Measurements from ENCODE around the gene PHLDA3. TPM values are rescaled to one million over a fixed set of nuclear protein-coding genes. Genes with fewer than 3 reads are reported as not detected.
A peak's percentile ranks its signal among the peaks of the same experiment; 100 is the strongest.

PHLDA3 gene
- total RNA-seq (10 to 100 TPM; 12.8 to 73.2 TPM), polyA plus RNA-seq (10 to 100 TPM; 25.9 to 51.8 TPM)
- long read RNA-seq, donor 1, transcript PHLDA3-202 (2 exons, 2,640 nt), result major isoform, 16 of 16 reads
- long read RNA-seq, donor 1, partial matches to known transcripts, result 0 of 16 reads
- long read RNA-seq, donor 1, other reads (novel, unspliced or antisense), result 0 of 16 reads
- long read RNA-seq, donor 2, transcript PHLDA3-202 (2 exons, 2,640 nt), result major isoform, 5 of 5 reads
- long read RNA-seq, donor 2, partial matches to known transcripts, result 0 of 5 reads
- long read RNA-seq, donor 2, other reads (novel, unspliced or antisense), result 0 of 5 reads
- long read RNA-seq, donor 3, partial matches to known transcripts, result 0 of 4 reads
- long read RNA-seq, donor 3, other reads (novel, unspliced or antisense), result 0 of 4 reads
- long read RNA-seq, donor 4, transcript PHLDA3-202 (2 exons, 2,640 nt), result major isoform, 8 of 8 reads
- long read RNA-seq, donor 4, partial matches to known transcripts, result 0 of 8 reads
- long read RNA-seq, donor 4, other reads (novel, unspliced or antisense), result 0 of 8 reads
- long read RNA-seq, donor 5, transcript PHLDA3-202 (2 exons, 2,640 nt), result major isoform, 16 of 16 reads
- long read RNA-seq, donor 5, partial matches to known transcripts, result 0 of 16 reads
- long read RNA-seq, donor 5, other reads (novel, unspliced or antisense), result 0 of 16 reads

DNA sequence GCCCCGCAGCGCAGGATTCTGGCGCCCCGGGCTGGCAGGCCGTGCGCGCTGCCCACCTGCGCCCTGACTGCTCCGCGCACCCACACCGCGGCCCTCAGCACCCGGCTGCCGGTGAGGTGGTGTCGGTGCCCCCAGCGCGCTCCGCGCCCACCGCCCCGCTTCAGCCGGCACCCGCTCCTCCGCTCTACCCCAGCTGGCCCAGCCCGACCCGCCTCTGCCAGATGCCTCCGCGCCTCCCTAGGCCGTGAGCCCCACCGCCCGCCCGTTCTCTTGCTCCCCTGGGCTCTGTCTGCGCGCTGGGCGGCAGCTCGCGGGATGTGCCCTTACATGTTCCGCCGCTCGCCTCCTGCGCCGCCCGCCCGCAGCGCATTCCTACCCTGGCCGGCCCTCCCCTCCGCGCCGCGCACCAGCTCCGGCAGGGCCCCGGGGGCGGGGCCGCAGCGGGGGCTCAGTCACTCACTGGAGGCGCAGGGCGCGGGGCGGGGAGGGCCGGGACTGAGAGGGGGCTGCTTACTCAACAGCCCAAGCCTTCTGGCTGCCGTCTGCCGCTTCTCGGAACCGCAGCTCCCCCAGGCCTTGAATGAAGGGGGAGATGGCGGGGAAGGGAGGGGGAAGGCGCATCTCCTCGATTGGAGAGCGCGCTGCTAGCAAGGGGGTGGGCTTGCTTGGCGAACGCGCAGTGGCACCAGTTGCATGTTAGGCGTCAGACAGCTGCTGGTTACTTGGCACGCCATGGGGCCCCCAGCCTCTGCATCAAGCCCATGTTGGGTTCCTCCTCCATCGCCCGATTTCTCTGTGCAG, at the start of gene PHLDA3:
Gene PHLDA3 (minus strand): TSS at position 345 of the 801 bp plus-strand sequence. CDS start 402 bp downstream, outside the sequence.
- Histone ChIP-seq H3K4me3 (peak within 1 kb of the TSS; percentile 80), H3K9ac (ENCODE audit: insufficient read depth in 1 of 2, low read length in 2 of 2) (peak within 1 kb of the TSS; percentile 37 to 71)
- peak; percentile 86 for ATAC-seq (ENCODE audit: insufficient read depth, low FRiP score)

DNA sequence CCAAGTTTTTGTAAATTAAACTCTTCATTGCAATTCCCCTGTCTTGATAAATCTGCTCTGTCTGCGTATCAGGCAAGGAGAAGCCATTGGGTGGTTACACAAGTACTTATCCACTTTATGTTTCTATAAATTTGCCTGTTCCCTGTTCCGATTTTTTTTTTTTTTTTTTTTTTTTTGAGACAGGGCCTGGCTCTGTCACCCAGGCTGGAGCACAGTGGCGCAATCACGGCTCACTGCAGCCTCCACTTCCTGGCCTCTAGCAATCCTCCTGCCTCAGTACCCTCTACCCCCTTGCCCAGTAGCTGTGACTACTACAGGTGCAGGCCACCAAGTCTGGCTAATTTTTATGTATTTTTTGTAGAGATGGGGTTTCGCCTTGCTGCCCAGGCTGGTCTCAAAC, 49.1 kb upstream of the PHLDA3 start:
- Histone ChIP-seq H3K4me3 (no peak overlapping the region), H3K27me3 (ENCODE audit: control insufficient read depth in 3 of 3, insufficient read depth in 3 of 3, low read length in 2 of 3) (no peaks in the 10 kb centered on the region), H3K36me3 (ENCODE audit: control insufficient read depth in 4 of 4, insufficient read depth in 4 of 4, low read length in 4 of 4) (no peaks in the 10 kb centered on the region), H3K9ac (ENCODE audit: insufficient read depth in 1 of 2, low read length in 2 of 2) (no peak overlapping the region), H3K27ac (ENCODE audit: low read depth in 1 of 2, low read length in 1 of 2) (no peak overlapping the region), H3K9me3 (ENCODE audit: control insufficient read depth in 4 of 4, insufficient read depth in 3 of 4, low read length in 3 of 4) (no peaks in the 10 kb centered on the region), H3K4me1 (ENCODE audit: control insufficient read depth in 5 of 5, insufficient read depth in 5 of 5, low read length in 5 of 5) (peaks cover 0 to 4% (median 0%) of the 10 kb centered on the region in 5 donors)
- 76 to 79% methylated on average over 5 of the region's 5 CpGs for WGBS, 2 donors
- TF ChIP-seq, protein P1, sequence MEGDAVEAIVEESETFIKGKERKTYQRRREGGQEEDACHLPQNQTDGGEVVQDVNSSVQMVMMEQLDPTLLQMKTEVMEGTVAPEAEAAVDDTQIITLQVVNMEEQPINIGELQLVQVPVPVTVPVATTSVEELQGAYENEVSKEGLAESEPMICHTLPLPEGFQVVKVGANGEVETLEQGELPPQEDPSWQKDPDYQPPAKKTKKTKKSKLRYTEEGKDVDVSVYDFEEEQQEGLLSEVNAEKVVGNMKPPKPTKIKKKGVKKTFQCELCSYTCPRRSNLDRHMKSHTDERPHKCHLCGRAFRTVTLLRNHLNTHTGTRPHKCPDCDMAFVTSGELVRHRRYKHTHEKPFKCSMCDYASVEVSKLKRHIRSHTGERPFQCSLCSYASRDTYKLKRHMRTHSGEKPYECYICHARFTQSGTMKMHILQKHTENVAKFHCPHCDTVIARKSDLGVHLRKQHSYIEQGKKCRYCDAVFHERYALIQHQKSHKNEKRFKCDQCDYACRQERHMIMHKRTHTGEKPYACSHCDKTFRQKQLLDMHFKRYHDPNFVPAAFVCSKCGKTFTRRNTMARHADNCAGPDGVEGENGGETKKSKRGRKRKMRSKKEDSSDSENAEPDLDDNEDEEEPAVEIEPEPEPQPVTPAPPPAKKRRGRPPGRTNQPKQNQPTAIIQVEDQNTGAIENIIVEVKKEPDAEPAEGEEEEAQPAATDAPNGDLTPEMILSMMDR (IDR thresholded peaks at IDR 0.05; ENCODE audit: control extremely low read depth, extremely low read depth), result no peak
- ATAC-seq (ENCODE audit: insufficient read depth, low FRiP score) (no peak), DNase-seq (no peak)

More for the DNA sequence above, at the start of gene PHLDA3:
- H3K27ac ChIP-seq (ENCODE audit: low read depth in 1 of 2, low read length in 1 of 2), result peak within 1 kb of the TSS; percentile 82 to 94
- peak; percentile 91 to 95 (median 92) for DNase-seq
- TF ChIP-seq, protein P1 (IDR thresholded peaks at IDR 0.05; ENCODE audit: control extremely low read depth, extremely low read depth), result no peak
- peaks cover 0 to 24% (median 8%) of the 10 kb centered on the region in 5 donors for H3K4me1 ChIP-seq (ENCODE audit: control insufficient read depth in 5 of 5, insufficient read depth in 5 of 5, low read length in 5 of 5)
- H3K9me3 ChIP-seq (ENCODE audit: control insufficient read depth in 4 of 4, insufficient read depth in 3 of 4, low read length in 3 of 4), result no peaks in the 10 kb centered on the region
- peaks cover 0 to 13% (median 6%) of the 10 kb centered on the region in 4 donors for H3K36me3 ChIP-seq (ENCODE audit: control insufficient read depth in 4 of 4, insufficient read depth in 4 of 4, low read length in 4 of 4)
- no peaks in the 10 kb centered on the region for H3K27me3 ChIP-seq (ENCODE audit: control insufficient read depth in 3 of 3, insufficient read depth in 3 of 3, low read length in 2 of 3)
- 1% methylated on average over 40 to 76 of the region's 76 CpGs for WGBS, 2 donors

DNA sequence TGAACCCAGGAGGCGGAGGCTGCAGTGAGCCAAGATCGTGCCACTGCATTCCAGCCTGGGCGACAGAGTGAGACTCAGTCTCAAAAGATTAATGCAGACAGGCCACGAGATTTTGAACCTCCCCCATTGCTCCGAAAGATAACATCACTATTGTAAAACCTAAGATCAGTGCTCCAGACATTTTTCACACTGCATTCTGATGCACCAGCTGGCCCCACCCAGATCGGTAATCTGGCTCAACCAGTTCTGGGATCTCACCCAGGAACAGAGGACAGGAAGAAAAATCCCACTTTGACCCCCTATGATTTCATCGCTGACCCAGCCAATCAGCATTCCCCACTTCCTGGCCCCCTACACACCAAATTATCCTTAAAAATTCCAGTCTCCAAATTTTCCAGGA, 48.6 kb upstream of the PHLDA3 start:
- no peak for ATAC-seq (ENCODE audit: insufficient read depth, low FRiP score)

More for the DNA sequence above, 48.6 kb upstream of the PHLDA3 start:
- TF ChIP-seq, protein P1 (IDR thresholded peaks at IDR 0.05; ENCODE audit: control extremely low read depth, extremely low read depth), result no peak
- Histone ChIP-seq H3K9ac (ENCODE audit: insufficient read depth in 1 of 2, low read length in 2 of 2) (no peak overlapping the region), H3K27ac (ENCODE audit: low read depth in 1 of 2, low read length in 1 of 2) (no peak overlapping the region), H3K4me1 (ENCODE audit: control insufficient read depth in 5 of 5, insufficient read depth in 5 of 5, low read length in 5 of 5) (peaks cover 0 to 8% (median under 1%) of the 10 kb centered on the region in 5 donors), H3K9me3 (ENCODE audit: control insufficient read depth in 4 of 4, insufficient read depth in 3 of 4, low read length in 3 of 4) (no peaks in the 10 kb centered on the region), H3K4me3 (no peak overlapping the region), H3K36me3 (ENCODE audit: control insufficient read depth in 4 of 4, insufficient read depth in 4 of 4, low read length in 4 of 4) (no peaks in the 10 kb centered on the region), H3K27me3 (ENCODE audit: control insufficient read depth in 3 of 3, insufficient read depth in 3 of 3, low read length in 2 of 3) (no peaks in the 10 kb centered on the region)
- DNase-seq, result peak in 1 of 3 donors; percentile 17
- 75 to 83% methylated on average over 7 of the region's 7 CpGs for WGBS, 2 donors
